RWPE2 (cell line): ENCODE results near the gene PCCA.
A peak's percentile ranks its signal among the peaks of the same experiment; 100 is the strongest.

Experiments used
- ATAC-seq: fragments of 200-7000 bp; cut with Tn5 transposase; 3 replicates; pipeline ENCODE4 v1.9.1; 2021; ENCODE audit warnings: low read depth
- DNase-seq: peaks from one replicate; pipeline ENCODE4 v3.0.0-alpha.2; 2020; ENCODE audit warnings: low spot score
- H3K27ac ChIP-seq: fragments of 450-650 bp; 2 replicates; pipeline ENCODE4 v1.5.1; 2017; ENCODE audit warnings: mild to moderate bottlenecking; ENCODE audit not compliant: poor library complexity, severe bottlenecking
- H3K27me3 ChIP-seq: fragments of 250-450 bp; sonication (Bioruptor Pico); 2 replicates; pipeline ENCODE4 v1.5.1; 2021; ENCODE audit warnings: mild to moderate bottlenecking, moderate library complexity; ENCODE audit not compliant: insufficient read depth, poor library complexity, severe bottlenecking
- H3K36me3 ChIP-seq: fragments of 250-450 bp; sonication (Bioruptor Pico); 2 replicates; pipeline ENCODE4 v1.5.1; 2020; ENCODE audit warnings: low read depth, mild to moderate bottlenecking, moderate library complexity
- H3K4me1 ChIP-seq: fragments of 250-450 bp; sonication (Bioruptor Pico); 2 replicates; pipeline ENCODE4 v1.5.1; 2021; ENCODE audit warnings: mild to moderate bottlenecking, moderate library complexity; ENCODE audit not compliant: insufficient read depth, poor library complexity, severe bottlenecking
- H3K4me3 ChIP-seq: fragments of 250-450 bp; sonication (Bioruptor Pico); 2 replicates; pipeline ENCODE4 v1.5.1; 2021; ENCODE audit warnings: mild to moderate bottlenecking, moderate library complexity; ENCODE audit not compliant: severe bottlenecking
- H3K9me3 ChIP-seq: fragments of 250-450 bp; sonication (Bioruptor Pico); 2 replicates; pipeline ENCODE4 v1.5.1; 2021; ENCODE audit warnings: mild to moderate bottlenecking, moderate library complexity; ENCODE audit not compliant: severe bottlenecking
- TF ChIP-seq, protein P1 (sequence below): fragments of 450-650 bp; IDR thresholded peaks from one replicate; pipeline ENCODE4 v1.5.1; 2017; ENCODE audit warnings: mild to moderate bottlenecking, moderate library complexity; ENCODE audit not compliant: poor library complexity, severe bottlenecking

The PCCA gene

DNA sequence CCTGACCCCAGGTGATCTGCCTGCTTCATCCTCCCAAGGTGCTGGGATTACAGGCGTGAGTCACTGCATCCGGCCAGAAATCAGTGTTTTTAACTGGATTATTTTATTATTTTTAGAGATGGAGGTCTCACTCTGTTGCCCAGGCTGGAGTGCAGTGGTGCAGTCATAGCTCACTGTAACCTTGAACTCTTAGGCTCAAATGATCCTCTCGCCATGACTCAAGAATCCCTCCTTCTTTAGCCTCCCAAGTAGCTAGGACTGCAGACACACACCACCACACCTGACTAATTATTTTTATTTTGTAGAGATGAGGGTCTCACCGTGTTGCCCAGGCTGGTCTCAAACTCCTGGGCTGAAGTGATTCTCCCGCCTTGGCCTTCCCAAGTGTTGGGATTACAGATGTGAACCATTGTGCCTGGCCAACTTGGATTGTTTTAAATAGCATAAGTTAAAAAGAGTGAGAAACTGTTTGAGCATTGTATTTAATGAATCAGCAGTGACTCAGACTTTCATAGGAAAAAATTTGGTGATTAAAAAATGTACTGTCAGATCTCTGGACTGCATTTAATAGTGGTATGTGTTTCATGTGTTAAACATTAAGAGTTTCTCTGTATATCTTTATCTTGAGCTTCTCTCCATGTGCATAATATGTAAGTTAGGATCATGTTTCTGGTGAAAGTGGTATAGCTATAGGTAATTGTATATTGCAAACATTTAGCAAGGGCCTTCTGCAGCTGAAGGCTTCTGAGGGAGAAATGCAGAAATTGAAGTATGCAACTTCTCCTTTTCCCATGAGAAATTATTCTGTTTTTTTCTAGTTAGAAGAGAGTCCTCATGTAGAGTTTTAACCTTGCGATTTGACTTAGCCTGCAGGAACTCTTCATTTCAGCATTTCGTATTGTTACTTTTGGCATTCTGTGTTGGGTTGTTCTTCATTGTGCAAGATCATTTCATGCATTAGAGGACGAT is 121.2 kb downstream of the PCCA start:
- H3K4me3 ChIP-seq = no peak overlapping the region
- H3K27me3 ChIP-seq = no peaks in the 10 kb centered on the region
- peaks cover 44% of the 10 kb centered on the region for H3K4me1 ChIP-seq
- no peaks in the 10 kb centered on the region for H3K9me3 ChIP-seq
- DNase-seq (no peak), ATAC-seq (peak; percentile 59)
- no peaks in the 10 kb centered on the region for H3K36me3 ChIP-seq
- peak overlapping the region; percentile 54 for H3K27ac ChIP-seq
- TF ChIP-seq, protein P1, sequence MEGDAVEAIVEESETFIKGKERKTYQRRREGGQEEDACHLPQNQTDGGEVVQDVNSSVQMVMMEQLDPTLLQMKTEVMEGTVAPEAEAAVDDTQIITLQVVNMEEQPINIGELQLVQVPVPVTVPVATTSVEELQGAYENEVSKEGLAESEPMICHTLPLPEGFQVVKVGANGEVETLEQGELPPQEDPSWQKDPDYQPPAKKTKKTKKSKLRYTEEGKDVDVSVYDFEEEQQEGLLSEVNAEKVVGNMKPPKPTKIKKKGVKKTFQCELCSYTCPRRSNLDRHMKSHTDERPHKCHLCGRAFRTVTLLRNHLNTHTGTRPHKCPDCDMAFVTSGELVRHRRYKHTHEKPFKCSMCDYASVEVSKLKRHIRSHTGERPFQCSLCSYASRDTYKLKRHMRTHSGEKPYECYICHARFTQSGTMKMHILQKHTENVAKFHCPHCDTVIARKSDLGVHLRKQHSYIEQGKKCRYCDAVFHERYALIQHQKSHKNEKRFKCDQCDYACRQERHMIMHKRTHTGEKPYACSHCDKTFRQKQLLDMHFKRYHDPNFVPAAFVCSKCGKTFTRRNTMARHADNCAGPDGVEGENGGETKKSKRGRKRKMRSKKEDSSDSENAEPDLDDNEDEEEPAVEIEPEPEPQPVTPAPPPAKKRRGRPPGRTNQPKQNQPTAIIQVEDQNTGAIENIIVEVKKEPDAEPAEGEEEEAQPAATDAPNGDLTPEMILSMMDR = no peak

DNA sequence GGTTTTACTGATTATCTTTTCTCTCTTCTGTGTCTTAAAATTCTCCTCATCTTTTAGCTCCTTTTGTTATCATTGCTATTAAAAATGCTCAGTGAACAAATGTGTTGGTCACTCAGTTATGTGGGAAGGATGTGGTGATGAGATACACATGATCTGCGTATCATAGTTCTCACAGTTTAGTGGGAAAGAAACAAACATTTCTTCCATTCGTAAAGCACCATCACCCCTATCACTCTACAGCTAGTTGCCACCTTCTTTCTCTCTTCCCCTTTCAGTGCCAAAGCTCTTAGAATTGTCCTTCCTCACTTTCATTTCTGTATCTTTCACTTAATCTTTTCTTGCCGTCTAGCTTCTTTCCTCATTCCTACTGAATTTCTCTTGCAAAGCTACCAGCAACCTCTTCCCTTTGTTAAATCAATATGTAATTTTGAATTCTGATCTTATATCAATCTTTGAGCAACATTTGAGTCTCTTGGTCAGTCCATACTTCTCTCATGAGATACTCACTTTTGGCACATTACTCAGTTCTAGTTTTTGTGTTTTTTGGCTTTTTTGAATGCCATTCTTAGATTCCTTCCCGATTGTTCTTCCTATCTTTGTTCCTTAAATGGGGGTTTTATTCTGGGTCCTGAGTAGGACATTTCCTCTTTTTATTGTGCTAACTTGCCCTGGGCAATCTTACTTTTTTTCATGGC is 122.3 kb downstream of the PCCA start:
- H3K4me3 ChIP-seq = no peak overlapping the region
- no peak for DNase-seq
- H3K9me3 ChIP-seq = no peaks in the 10 kb centered on the region
- peaks cover 49% of the 10 kb centered on the region for H3K4me1 ChIP-seq
- TF ChIP-seq, protein P1 = no peak
- no peak for ATAC-seq
- peak overlapping the region; percentile 54 for H3K27ac ChIP-seq
- H3K27me3 ChIP-seq = no peaks in the 10 kb centered on the region
- no peaks in the 10 kb centered on the region for H3K36me3 ChIP-seq

DNA sequence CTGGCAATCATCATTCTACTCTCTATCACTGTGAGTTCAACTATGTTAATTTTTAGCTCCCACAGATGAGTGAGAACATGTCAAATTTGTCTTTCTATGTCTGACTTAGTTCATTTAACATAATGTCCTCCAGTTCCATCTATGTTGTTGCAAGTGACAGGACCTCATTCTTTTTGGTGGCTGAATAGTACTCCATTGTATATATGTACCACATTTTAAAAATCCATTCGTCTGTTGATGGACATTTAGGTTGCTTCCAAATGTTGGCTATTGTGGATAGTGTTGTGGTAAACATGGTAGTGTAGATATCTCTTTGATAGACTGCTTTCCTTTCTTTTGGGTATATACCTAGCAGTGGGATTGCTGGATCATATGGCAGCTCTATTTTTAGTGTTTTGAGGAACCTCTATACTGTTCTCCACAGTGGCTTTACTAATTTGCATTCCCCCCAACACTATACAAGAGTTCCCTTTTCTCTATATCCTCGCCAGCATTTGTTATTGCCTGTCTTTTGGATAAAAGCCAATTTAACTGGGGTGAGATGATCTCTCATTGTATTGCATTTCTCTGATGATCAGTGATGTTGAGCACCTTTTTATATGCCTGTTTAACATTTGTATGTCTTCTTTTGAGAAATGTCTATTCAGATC is 124.1 kb downstream of the PCCA start:
- no peaks in the 10 kb centered on the region for H3K27me3 ChIP-seq
- no peak overlapping the region for H3K4me3 ChIP-seq
- no peak for ATAC-seq
- H3K4me1 ChIP-seq = peaks cover 49% of the 10 kb centered on the region
- no peaks in the 10 kb centered on the region for H3K9me3 ChIP-seq
- no peaks in the 10 kb centered on the region for H3K36me3 ChIP-seq
- no peak for DNase-seq
- H3K27ac ChIP-seq = peak overlapping the region; percentile 47
- TF ChIP-seq, protein P1 = no peak

DNA sequence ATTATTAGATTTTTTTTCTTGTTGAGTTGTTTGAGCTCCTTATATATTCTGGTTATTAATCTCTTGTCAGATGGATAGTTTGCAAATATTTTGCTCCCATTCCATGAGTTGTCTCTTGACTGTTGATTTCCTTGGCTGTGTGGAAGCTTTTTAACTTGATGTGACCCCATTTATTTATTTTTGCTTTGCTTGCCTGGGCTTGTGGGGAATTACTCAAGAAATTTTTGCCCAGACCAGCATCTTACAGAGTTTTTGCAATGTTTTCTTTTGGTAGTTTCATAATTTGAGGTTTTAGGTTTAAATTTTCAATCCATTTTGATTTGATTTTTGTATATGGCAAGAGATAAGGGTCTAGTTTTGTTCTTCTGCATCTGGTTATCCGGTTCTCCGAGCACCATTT is 124.7 kb downstream of the PCCA start:
- Histone ChIP-seq H3K4me1 (peaks cover 49% of the 10 kb centered on the region), H3K4me3 (no peak overlapping the region), H3K9me3 (no peaks in the 10 kb centered on the region), H3K36me3 (no peaks in the 10 kb centered on the region), H3K27me3 (no peaks in the 10 kb centered on the region), H3K27ac (peak overlapping the region; percentile 47)
- TF ChIP-seq, protein P1 = no peak
- ATAC-seq (0 out of 3 replicates have a peak, but pooled peaks have one; percentile 13), DNase-seq (no peak)
